Ishikawa (cell line): ENCODE results near the gene USP12.

Experiments used
- CEBPB ChIP-seq: IDR thresholded peaks from 2 replicates; pipeline ENCODE4 v1.6.1; 2012
- CREB1 ChIP-seq: IDR thresholded peaks from 2 replicates; pipeline ENCODE4 v1.6.1; 2012; ENCODE audit warnings: low read depth
- EGR1 ChIP-seq: IDR thresholded peaks from 2 replicates; pipeline ENCODE4 v1.6.1; 2012
- EP300 ChIP-seq: IDR thresholded peaks from 2 replicates; pipeline ENCODE4 v1.6.1; 2012; ENCODE audit warnings: borderline replicate concordance
- FOXM1 ChIP-seq: IDR thresholded peaks from 2 replicates; pipeline ENCODE4 v1.6.1; 2012; ENCODE audit warnings: low read depth, borderline replicate concordance
- NFIC ChIP-seq: IDR thresholded peaks from 2 replicates; pipeline ENCODE4 v1.6.1; 2012
- RAD21 ChIP-seq: IDR thresholded peaks from 2 replicates; pipeline ENCODE4 v1.6.1; 2012; ENCODE audit warnings: low read depth
- TAF1 ChIP-seq: IDR thresholded peaks from 2 replicates; pipeline ENCODE4 v1.6.1; 2012; ENCODE audit warnings: low read depth, mild to moderate bottlenecking
- TCF12 ChIP-seq: IDR thresholded peaks from 2 replicates; pipeline ENCODE4 v1.6.1; 2012; ENCODE audit warnings: low read depth
- TEAD4 ChIP-seq: IDR thresholded peaks from 2 replicates; pipeline ENCODE4 v1.6.1; 2012
- YY1 ChIP-seq: IDR thresholded peaks from 2 replicates; pipeline ENCODE4 v1.6.1; 2012; ENCODE audit warnings: low read depth
- ZBTB7A ChIP-seq: IDR thresholded peaks from 2 replicates; pipeline ENCODE4 v1.6.1; 2012; ENCODE audit warnings: low read depth
- TF ChIP-seq, protein P1 (sequence below): IDR thresholded peaks from 2 replicates; pipeline ENCODE4 v1.6.1; 2012; ENCODE audit warnings: low read depth, mild to moderate bottlenecking
- TF ChIP-seq, protein P2 (sequence below): IDR thresholded peaks from 2 replicates; pipeline ENCODE4 v1.6.1; 2012
- TF ChIP-seq, protein P3 (sequence below): IDR thresholded peaks from 2 replicates; pipeline ENCODE4 v1.6.1; 2012

Gene USP12

DNA sequence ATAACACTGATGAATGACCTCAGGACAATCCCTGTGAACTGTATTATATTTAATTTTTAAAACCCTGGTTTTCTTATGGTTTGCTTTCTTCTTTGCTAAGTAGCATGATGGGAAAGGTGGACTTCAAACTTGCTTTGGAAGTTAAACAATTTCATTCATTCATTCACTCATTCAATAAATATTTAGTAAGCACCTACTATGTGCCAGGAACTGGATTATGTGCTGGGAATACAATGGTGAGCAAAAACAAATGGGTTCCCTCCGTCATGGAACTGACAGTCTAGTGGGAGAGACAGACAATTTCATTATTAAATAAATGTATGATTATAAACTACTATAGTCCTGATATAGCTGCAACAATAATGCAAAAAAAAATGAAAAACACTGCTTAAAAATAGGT, 70.3 kb downstream of the USP12 start:
- TF ChIP-seq CREB1 (no peak), NFIC (no peak), EGR1 (no peak), YY1 (no peak), TAF1 (no peak), EP300 (no peak), ZBTB7A (no peak), FOXM1 (no peak), TCF12 (no peak), RAD21 (no peak), TEAD4 (no peak), CEBPB (no peak)
- TF ChIP-seq, protein P1, sequence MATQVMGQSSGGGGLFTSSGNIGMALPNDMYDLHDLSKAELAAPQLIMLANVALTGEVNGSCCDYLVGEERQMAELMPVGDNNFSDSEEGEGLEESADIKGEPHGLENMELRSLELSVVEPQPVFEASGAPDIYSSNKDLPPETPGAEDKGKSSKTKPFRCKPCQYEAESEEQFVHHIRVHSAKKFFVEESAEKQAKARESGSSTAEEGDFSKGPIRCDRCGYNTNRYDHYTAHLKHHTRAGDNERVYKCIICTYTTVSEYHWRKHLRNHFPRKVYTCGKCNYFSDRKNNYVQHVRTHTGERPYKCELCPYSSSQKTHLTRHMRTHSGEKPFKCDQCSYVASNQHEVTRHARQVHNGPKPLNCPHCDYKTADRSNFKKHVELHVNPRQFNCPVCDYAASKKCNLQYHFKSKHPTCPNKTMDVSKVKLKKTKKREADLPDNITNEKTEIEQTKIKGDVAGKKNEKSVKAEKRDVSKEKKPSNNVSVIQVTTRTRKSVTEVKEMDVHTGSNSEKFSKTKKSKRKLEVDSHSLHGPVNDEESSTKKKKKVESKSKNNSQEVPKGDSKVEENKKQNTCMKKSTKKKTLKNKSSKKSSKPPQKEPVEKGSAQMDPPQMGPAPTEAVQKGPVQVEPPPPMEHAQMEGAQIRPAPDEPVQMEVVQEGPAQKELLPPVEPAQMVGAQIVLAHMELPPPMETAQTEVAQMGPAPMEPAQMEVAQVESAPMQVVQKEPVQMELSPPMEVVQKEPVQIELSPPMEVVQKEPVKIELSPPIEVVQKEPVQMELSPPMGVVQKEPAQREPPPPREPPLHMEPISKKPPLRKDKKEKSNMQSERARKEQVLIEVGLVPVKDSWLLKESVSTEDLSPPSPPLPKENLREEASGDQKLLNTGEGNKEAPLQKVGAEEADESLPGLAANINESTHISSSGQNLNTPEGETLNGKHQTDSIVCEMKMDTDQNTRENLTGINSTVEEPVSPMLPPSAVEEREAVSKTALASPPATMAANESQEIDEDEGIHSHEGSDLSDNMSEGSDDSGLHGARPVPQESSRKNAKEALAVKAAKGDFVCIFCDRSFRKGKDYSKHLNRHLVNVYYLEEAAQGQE, result no peak
- TF ChIP-seq, protein P2, sequence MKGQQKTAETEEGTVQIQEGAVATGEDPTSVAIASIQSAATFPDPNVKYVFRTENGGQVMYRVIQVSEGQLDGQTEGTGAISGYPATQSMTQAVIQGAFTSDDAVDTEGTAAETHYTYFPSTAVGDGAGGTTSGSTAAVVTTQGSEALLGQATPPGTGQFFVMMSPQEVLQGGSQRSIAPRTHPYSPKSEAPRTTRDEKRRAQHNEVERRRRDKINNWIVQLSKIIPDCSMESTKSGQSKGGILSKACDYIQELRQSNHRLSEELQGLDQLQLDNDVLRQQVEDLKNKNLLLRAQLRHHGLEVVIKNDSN, result no peak
- TF ChIP-seq, protein P3, sequence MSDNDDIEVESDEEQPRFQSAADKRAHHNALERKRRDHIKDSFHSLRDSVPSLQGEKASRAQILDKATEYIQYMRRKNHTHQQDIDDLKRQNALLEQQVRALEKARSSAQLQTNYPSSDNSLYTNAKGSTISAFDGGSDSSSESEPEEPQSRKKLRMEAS, result no peak

DNA sequence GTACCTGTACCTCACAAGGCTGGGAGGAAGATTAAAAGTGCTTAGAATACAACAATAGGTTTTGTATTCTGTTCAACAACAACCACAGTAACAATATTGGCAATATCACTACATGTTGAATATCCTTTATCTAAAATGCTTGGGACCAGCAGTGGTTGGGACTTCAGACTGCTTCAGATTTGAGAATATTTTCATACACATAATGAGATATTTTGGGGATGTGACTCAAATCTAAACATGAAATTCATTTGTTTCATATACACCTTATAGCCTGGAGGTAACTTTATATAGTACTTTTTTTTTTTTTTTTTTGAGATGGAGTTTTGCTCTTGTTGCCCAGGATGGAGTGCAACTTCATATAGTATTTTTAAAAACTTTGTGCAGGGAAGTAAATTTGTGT, 73.9 kb downstream of the USP12 start:
- TF ChIP-seq CREB1, result no peak
- TF ChIP-seq RAD21, result no peak
- no peak for TF ChIP-seq FOXM1
- TF ChIP-seq, protein P3, result no peak
- no peak for TF ChIP-seq EGR1

DNA sequence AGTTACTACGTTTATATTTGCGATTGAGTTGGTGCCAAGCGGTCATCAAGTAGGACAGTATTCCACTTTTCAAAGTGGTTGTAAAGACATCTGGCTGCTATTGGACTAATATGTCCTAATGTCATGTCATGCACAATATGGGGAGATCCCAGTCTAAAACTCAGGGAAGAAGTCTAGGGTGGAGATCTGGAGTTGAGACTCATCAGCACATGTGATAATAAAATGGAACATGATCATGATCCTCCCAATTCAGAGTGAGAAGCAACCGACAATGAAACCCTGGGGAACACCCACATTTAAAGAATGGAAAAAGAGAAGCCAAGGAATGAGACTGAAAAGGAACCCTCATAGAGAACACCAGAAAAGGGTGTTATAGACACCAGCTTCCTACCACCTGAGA, 80.2 kb downstream of the USP12 start:
- no peak for TF ChIP-seq EGR1
- no peak for TF ChIP-seq TCF12
- no peak for TF ChIP-seq TEAD4
- TF ChIP-seq, protein P1, result no peak
- TF ChIP-seq YY1, result no peak
- no peak for TF ChIP-seq FOXM1
- TF ChIP-seq CREB1, result no peak
- TF ChIP-seq, protein P2, result no peak
- TF ChIP-seq TAF1, result no peak
- no peak for TF ChIP-seq EP300
- no peak for TF ChIP-seq RAD21
- no peak for TF ChIP-seq ZBTB7A
- TF ChIP-seq CEBPB, result no peak
- TF ChIP-seq, protein P3, result no peak
- no peak for TF ChIP-seq NFIC

DNA sequence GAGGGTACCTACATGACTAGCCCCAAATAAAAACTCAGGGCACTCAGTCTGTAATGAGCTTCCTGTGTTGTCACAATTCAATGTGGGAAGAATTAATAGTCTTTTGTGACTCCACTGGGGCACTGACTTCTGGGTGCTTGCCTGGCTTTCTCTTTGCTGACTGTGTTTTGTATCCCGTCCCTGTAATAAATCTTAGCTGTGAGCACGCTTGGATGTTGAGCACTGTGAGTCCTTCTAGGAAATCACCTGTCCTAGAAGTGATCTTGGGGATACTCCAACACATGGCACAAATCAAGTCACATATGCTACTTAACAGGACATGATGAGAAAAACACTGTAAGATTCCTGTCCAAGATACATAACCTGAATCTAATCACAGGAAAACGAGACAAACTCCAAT, 83.0 kb downstream of the USP12 start:
- no peak for TF ChIP-seq TEAD4
- TF ChIP-seq, protein P3, result no peak
- TF ChIP-seq RAD21, result no peak
- TF ChIP-seq, protein P2, result no peak
- TF ChIP-seq TCF12, result no peak
- no peak for TF ChIP-seq CREB1
- no peak for TF ChIP-seq EP300
- TF ChIP-seq CEBPB, result no peak
- TF ChIP-seq, protein P1, result no peak
- no peak for TF ChIP-seq FOXM1
- TF ChIP-seq NFIC, result no peak
- TF ChIP-seq ZBTB7A, result no peak
- TF ChIP-seq TAF1, result no peak
- TF ChIP-seq EGR1, result no peak
